ENCODE data around the gene EYA2.

Gene EYA2

GRCh38 chr20:47097691-47098622 is 203.3 kb downstream of the EYA2 start:
- DNase-seq (ENCODE audit: insufficient read length) (no peak), FAIRE-seq (no peak)
- TF ChIP-seq POLR2AphosphoS5 (IDR thresholded peaks at IDR 0.05; ENCODE audit: low read depth, low read length) (no peak), TAF1 (IDR thresholded peaks at IDR 0.05; ENCODE audit: borderline replicate concordance, low read depth, low read length) (no peak), POLR2A (IDR thresholded peaks at IDR 0.05; ENCODE audit: low read depth, low read length) (no peak)

- FAIRE-seq (no peak), DNase-seq (ENCODE audit: insufficient read length) (no peak)
- no peak for TF ChIP-seq TAF1 (IDR thresholded peaks at IDR 0.05; ENCODE audit: borderline replicate concordance, low read depth, low read length)
- TF ChIP-seq POLR2AphosphoS5 (IDR thresholded peaks at IDR 0.05; ENCODE audit: low read depth, low read length), result no peak
- TF ChIP-seq POLR2A (IDR thresholded peaks at IDR 0.05; ENCODE audit: low read depth, low read length), result no peak
These were observed 204.4 kb downstream of the EYA2 start for GRCh38 chr20:47099093-47099492.

DNA sequence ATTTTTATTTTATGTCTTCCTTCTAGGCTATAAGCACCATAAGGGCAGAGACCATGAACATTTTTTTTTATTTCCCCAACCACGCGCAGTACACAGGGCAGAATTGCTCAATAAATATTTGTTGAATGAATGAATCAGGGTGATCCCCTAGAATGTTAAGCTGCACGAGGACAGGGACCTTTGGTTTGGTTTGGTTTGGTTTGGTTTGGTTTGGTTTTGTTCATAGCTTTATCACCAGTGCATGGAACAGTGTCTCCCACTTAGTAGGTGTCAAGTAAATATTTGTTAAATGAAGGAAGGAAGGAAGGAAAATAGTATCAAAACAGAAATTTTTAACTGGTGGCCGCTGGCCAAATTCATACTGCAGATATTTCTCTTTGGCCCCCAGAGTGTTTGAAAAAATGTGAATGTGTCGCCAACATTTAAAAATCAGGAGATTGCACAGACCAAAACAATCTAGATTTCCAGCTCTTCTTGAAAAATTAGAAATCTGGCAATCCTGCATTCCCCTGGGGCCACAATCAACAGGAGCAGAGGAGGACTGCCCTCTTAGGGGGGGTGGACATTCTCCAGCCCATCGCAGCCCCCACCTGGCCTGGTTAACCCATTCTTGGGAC is 205.3 kb downstream of the EYA2 start:
- FAIRE-seq, result no peak
- no peak for TF ChIP-seq POLR2A (IDR thresholded peaks at IDR 0.05; ENCODE audit: low read depth, low read length)
- TF ChIP-seq POLR2AphosphoS5 (IDR thresholded peaks at IDR 0.05; ENCODE audit: low read depth, low read length), result no peak
- no peak for TF ChIP-seq TAF1 (IDR thresholded peaks at IDR 0.05; ENCODE audit: borderline replicate concordance, low read depth, low read length)
- DNase-seq (ENCODE audit: insufficient read length), result no peak

GRCh38 chr20:47102629-47103028 is 208.0 kb downstream of the EYA2 start:
- FAIRE-seq (no peak), DNase-seq (ENCODE audit: insufficient read length) (no peak)
- TF ChIP-seq TAF1 (IDR thresholded peaks at IDR 0.05; ENCODE audit: borderline replicate concordance, low read depth, low read length) (no peak), POLR2A (IDR thresholded peaks at IDR 0.05; ENCODE audit: low read depth, low read length) (no peak), POLR2AphosphoS5 (IDR thresholded peaks at IDR 0.05; ENCODE audit: low read depth, low read length) (no peak)

DNA sequence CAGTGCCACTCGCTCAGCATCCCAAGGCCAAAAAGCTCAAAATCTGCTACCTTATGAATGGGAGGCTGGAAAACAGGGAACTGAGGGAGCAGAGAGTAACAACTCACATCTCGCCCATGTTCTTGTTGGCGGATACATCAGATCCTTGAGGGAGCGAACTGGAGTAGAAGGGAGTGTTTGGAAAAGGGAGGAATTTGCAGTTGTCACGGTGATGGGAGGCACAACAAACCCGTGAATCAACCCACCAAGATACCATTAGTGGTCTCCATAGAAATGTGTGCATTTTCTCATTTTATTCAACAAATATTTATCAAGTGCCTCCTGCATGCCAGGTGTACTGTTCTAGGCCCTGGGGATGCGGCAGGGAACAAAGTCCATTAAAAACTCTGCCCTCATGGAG is 212.1 kb downstream of the EYA2 start:
- DNase-seq (ENCODE audit: insufficient read length) (no peak), FAIRE-seq (no peak)
- TF ChIP-seq POLR2A (IDR thresholded peaks at IDR 0.05; ENCODE audit: low read depth, low read length) (no peak), TAF1 (IDR thresholded peaks at IDR 0.05; ENCODE audit: borderline replicate concordance, low read depth, low read length) (no peak), POLR2AphosphoS5 (IDR thresholded peaks at IDR 0.05; ENCODE audit: low read depth, low read length) (no peak)

DNA sequence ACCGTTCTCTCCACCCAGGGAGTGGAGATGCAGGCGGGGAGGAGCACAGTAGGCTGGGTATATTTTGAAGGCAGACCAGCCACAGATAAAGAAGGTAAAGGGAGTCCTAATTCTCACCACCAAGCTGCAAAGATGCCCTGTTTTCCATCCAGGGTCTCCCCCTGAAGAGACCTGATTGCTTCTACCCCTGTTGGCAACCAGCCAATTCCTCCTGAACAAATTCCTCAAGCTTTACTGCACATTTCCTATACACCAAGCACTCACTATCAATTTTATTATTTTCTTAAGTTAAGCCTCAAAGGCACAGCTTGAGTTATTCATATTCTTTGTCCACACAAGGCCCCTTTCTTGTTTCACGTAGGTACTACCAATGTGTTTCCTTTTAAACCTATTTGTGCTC is 214.4 kb downstream of the EYA2 start:
- no peak for FAIRE-seq
- TF ChIP-seq TAF1 (IDR thresholded peaks at IDR 0.05; ENCODE audit: borderline replicate concordance, low read depth, low read length) (no peak), POLR2A (IDR thresholded peaks at IDR 0.05; ENCODE audit: low read depth, low read length) (no peak), POLR2AphosphoS5 (IDR thresholded peaks at IDR 0.05; ENCODE audit: low read depth, low read length) (no peak)
- DNase-seq (ENCODE audit: insufficient read length), result no peak

- no peak for TF ChIP-seq TAF1 (IDR thresholded peaks at IDR 0.05; ENCODE audit: borderline replicate concordance, low read depth, low read length)
- no peak for TF ChIP-seq POLR2A (IDR thresholded peaks at IDR 0.05; ENCODE audit: low read depth, low read length)
- TF ChIP-seq POLR2AphosphoS5 (IDR thresholded peaks at IDR 0.05; ENCODE audit: low read depth, low read length), result no peak
- no peak for DNase-seq (ENCODE audit: insufficient read length)
- FAIRE-seq, result no peak
These were observed 216.2 kb downstream of the EYA2 start for GRCh38 chr20:47110819-47111218.

DNA sequence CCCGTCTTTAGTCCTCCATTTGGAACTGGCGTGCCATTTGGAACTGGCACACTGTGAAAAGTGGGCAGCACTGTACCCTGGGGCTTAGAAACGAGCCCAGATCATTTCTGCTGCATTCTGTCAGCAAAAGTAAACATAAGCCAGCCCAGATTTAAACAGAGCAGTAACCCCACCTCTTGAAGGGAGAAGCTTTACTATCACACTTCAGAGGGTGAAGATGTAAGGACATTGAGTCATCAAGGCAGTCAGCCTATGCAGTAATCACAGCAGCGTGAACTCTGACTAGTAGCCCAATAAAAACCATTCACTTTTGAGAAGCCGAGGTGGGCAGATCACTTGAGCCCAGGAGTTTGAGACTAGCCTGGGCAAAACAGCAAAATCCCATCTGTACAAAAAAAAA is 216.9 kb downstream of the EYA2 start:
- FAIRE-seq (no peak), DNase-seq (ENCODE audit: insufficient read length) (no peak)
- no peak for TF ChIP-seq TAF1 (IDR thresholded peaks at IDR 0.05; ENCODE audit: borderline replicate concordance, low read depth, low read length)
- TF ChIP-seq POLR2A (IDR thresholded peaks at IDR 0.05; ENCODE audit: low read depth, low read length), result no peak
- TF ChIP-seq POLR2AphosphoS5 (IDR thresholded peaks at IDR 0.05; ENCODE audit: low read depth, low read length), result no peak

DNA sequence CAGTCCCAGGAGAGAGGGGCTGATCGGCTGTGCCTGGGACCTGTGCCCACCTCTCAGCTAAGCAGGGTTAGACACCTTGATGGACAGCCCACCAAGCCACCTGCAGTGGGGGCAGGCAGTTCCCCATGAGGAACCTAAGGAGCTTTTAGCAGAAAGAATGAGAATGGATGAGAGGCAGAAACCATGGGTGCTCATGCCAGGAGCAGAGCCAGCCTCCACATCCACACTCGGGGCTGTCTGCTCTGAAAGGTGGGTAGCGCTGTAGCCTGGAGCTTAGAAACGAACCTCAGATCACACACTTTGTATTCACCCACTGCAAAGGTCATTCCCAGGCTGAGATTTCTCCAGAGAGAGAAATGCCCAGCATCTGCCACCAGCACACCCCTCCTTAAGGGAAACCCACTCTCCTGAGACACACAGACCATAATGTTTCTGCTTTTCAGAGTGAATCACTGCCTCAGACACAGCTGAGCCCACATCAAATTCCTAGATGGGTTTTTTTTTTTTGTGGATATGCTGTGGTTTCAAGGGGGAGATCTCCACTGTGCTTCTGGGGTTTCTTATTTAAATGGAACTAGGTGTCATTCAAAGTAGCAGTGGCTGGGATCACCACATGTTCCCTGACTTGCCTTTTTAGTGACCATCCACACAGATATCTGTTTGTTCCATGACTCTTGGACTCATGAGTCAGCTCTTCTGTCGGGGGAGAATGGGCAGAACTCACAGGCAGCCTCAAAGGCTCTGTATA is 218.9 kb downstream of the EYA2 start:
- TF ChIP-seq TAF1 (IDR thresholded peaks at IDR 0.05; ENCODE audit: borderline replicate concordance, low read depth, low read length), result no peak
- no peak for TF ChIP-seq POLR2AphosphoS5 (IDR thresholded peaks at IDR 0.05; ENCODE audit: low read depth, low read length)
- no peak for TF ChIP-seq POLR2A (IDR thresholded peaks at IDR 0.05; ENCODE audit: low read depth, low read length)
- FAIRE-seq (no peak), DNase-seq (ENCODE audit: insufficient read length) (no peak)

DNA sequence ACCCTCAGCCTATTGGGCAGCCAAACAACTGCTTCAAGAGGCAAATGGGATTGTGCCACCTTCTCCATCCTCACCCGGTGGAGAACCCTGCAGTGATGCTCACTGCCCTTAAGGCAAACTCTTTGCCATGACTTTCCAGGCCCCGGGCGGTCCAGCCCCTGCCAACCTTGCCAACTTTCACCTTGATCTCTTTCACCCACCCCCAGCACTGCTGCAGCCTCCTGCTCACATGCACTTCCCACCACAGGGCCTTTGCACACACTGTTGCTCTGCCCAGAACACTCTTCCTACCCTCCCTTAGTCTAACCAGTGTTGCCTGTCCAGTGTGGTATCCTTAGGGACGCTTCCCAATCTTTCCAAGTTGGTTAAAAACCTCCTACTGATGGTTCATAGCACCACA is 221.1 kb downstream of the EYA2 start:
- DNase-seq (ENCODE audit: insufficient read length) (no peak), FAIRE-seq (no peak)
- TF ChIP-seq TAF1 (IDR thresholded peaks at IDR 0.05; ENCODE audit: borderline replicate concordance, low read depth, low read length), result no peak
- no peak for TF ChIP-seq POLR2AphosphoS5 (IDR thresholded peaks at IDR 0.05; ENCODE audit: low read depth, low read length)
- no peak for TF ChIP-seq POLR2A (IDR thresholded peaks at IDR 0.05; ENCODE audit: low read depth, low read length)

DNA sequence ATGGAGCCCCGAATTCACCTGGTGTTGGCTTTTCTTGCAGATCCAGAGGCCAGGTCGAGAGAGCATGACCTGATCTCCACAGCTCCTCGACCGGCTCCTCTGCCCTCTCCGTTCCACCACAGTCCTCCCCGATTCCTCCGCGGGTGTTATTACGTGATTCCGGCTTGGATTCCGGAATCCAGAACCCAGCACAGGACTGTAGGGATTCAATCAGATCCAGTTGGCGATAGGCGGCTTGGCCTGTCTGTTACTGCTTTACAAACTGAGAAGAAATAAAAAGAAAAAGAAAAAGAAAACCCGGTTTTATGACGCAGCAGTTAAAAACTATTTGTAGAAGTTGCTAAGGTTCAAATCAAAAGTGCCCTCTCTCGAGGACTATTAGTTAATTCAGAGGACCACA is 222.7 kb downstream of the EYA2 start:
- no peak for TF ChIP-seq POLR2A (IDR thresholded peaks at IDR 0.05; ENCODE audit: low read depth, low read length)
- TF ChIP-seq POLR2AphosphoS5 (IDR thresholded peaks at IDR 0.05; ENCODE audit: low read depth, low read length), result no peak
- no peak for TF ChIP-seq TAF1 (IDR thresholded peaks at IDR 0.05; ENCODE audit: borderline replicate concordance, low read depth, low read length)
- DNase-seq (ENCODE audit: insufficient read length) (no peak), FAIRE-seq (no peak)
